Measurements from ENCODE around the gene FOXD1.
"Not testable (repeated sequence)": the region's sequence is repeated elsewhere in the genome, so short reads cannot be mapped to it uniquely, and the experiment has no call there.

FOXD1 gene

DNA sequence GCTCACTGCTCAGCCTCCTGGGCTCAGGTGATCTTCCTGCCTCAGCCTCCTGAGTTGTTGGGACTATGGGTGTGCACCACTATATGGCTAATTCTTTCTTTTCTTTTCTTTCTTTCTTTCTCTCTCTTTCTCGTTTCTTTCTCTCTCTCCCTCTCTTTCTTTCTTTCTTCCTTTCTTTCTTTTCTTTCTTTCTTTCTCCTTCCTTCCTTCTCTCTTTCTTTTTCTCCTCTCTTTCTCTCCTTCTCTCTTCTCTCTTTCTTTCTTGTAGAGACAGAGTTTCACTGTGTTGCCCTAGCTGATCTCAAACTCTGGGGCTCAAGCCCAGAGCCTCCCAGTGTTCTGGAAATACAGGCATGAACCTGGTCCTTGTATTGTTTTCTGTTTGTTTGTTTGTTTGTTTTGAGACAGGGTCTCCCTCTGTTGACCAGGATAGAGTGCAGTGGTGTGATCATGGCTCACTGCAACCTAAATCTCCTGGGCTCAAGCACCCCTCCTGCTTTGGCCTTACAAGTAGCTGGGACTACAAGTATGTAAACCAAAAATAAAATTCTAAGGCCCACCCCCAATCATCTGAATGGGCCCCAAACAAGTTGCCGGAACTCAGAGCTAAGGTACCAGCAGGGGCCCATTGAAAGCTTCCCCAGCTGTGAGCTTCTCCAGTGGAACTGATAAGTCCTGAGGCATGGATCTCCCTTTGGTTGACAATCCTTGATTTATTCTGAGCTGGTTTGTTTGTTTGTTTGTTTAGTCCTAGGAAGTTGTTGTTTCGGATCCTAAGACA is 37.7 kb upstream of the FOXD1 start:
- Histone ChIP-seq H3K4me1 (ENCODE audit: control insufficient read depth, insufficient read depth, low read length, poor library complexity, severe bottlenecking) (peaks cover 17% of the 10 kb centered on the region), H3K27ac (ENCODE audit: low read depth, low read length, severe bottlenecking) (no peak overlapping the region), H3K9me3 (ENCODE audit: control insufficient read depth, low read length) (no peaks in the 10 kb centered on the region), H3K36me3 (ENCODE audit: control insufficient read depth, insufficient read depth, low read length) (no peaks in the 10 kb centered on the region), H3K4me3 (ENCODE audit: extremely low read depth, insufficient read depth, low read length, poor library complexity, severe bottlenecking) (no peak overlapping the region)
- WGBS, 2 experiments (ENCODE audit: insufficient coverage in 2 of 2), result 75 to 81% methylated on average over 2 of the region's 3 CpGs

DNA sequence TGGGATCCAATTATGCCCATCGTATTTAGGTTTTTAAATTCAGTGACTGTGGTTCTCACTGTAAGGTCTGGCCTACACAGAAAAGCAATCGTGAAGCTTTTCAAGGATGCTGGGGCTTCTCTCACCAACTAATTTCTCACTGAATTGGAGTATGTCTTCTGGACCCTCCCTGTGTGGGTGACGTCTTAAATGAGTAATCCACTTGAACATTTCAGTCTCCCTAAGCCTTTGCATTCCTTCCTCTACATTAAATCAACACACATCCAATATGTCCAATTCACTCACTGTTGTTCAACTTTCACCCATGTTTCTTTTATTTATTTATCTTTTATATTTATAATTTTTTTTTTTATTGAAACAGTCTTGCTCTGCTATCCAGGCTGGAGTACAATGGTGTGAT is 37.1 kb upstream of the FOXD1 start:
- H3K27ac ChIP-seq (ENCODE audit: low read depth, low read length, severe bottlenecking), result no peak overlapping the region
- WGBS, 2 experiments (ENCODE audit: insufficient coverage in 2 of 2), result 92 to 100% methylated on average over 1 to 2 of the region's 3 CpGs
- H3K36me3 ChIP-seq (ENCODE audit: control insufficient read depth, insufficient read depth, low read length), result no peaks in the 10 kb centered on the region
- H3K9me3 ChIP-seq (ENCODE audit: control insufficient read depth, low read length), result no peaks in the 10 kb centered on the region
- H3K4me3 ChIP-seq (ENCODE audit: extremely low read depth, insufficient read depth, low read length, poor library complexity, severe bottlenecking), result no peak overlapping the region
- peaks cover 17% of the 10 kb centered on the region for H3K4me1 ChIP-seq (ENCODE audit: control insufficient read depth, insufficient read depth, low read length, poor library complexity, severe bottlenecking)

DNA sequence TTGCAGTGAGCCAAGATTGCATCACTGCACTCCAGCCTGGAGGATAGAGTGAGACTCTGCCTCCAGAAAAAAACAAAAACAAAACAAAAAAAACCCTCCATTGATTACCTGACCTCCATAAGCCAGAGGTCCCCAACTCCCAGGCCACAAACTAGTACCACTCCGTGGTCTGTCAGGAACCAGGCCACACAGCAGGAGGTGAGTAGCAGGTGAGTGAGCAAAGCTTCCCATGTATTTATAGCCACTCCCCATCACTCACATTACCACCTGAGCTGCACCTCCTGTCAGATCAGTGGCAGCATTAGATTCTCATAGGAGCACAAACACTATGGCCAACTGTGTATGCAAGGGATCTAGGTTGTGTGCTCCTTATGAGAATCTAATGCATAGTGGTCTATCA is 35.9 kb upstream of the FOXD1 start:
- H3K4me1 ChIP-seq (ENCODE audit: control insufficient read depth, insufficient read depth, low read length, poor library complexity, severe bottlenecking), result peaks cover 17% of the 10 kb centered on the region
- H3K27ac ChIP-seq (ENCODE audit: low read depth, low read length, severe bottlenecking), result no peak overlapping the region
- 60% methylated on average over 1 of the region's 1 CpG; no CpG with 5 or more reads in 1 of the 2 experiments for whole genome bisulfite sequencing, 2 experiments (ENCODE audit: insufficient coverage in 2 of 2)
- H3K4me3 ChIP-seq (ENCODE audit: extremely low read depth, insufficient read depth, low read length, poor library complexity, severe bottlenecking), result no peak overlapping the region
- H3K9me3 ChIP-seq (ENCODE audit: control insufficient read depth, low read length), result no peaks in the 10 kb centered on the region
- no peaks in the 10 kb centered on the region for H3K36me3 ChIP-seq (ENCODE audit: control insufficient read depth, insufficient read depth, low read length)

DNA sequence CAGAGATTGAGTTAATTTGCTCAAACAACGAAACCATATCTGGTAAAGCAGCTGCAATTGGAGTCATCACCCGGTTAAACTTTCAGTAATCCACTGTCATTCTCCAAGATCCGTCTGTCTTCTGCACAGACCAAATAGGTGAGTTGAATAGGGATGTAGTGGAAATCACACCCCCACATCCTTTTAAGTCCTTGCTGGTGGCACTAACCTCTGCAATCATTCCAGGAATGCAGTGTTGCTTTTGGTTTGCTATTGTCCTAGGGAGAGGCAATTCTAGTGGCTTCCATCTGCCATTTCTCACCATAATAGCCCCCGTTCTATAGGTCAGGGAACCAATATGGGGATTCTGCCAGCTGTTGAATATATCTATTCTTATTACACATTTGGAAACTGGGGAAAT is 35.1 kb upstream of the FOXD1 start:
- 80 to 86% methylated on average over 1 of the region's 4 CpGs for WGBS, 2 experiments (ENCODE audit: insufficient coverage in 2 of 2)
- H3K9me3 ChIP-seq (ENCODE audit: control insufficient read depth, low read length), result no peaks in the 10 kb centered on the region
- H3K27ac ChIP-seq (ENCODE audit: low read depth, low read length, severe bottlenecking), result no peak overlapping the region
- H3K4me3 ChIP-seq (ENCODE audit: extremely low read depth, insufficient read depth, low read length, poor library complexity, severe bottlenecking), result no peak overlapping the region
- H3K36me3 ChIP-seq (ENCODE audit: control insufficient read depth, insufficient read depth, low read length), result no peaks in the 10 kb centered on the region
- H3K4me1 ChIP-seq (ENCODE audit: control insufficient read depth, insufficient read depth, low read length, poor library complexity, severe bottlenecking), result peaks cover 17% of the 10 kb centered on the region

DNA sequence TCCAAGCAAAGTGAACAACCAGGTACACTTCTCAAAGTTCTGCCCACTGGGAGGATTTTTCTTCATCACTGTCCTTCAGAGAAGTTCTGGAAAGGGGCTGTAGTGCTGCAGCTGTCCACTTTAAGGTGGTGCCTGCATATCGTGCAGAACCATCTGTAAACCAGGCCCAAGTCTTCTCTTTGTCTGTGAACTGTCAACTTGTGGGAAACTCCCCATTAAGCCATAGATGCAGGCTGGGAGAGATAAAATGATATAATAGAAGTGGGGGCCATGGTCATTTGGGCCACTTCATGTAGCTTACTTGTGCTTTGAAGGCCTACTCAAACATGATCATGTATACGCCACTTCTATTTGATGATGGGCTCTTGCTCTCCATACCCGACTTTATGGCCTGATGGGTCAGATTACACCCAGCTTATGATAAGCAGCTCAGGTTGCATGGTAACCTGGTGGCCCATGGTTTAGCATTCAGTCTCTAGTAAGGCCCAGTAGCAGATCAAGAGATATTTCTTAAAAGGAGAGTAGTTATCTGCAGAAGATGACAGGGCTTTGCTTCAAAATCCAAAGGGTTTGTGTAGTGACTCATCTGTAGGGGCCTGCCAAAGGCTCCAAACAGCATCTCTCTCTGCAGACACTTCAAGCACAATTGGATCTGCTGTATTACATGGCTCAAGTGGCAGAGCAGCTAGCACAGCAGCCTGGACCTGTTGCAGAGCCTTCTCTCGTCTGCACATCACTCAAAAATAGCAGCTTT is 34.0 kb upstream of the FOXD1 start:
- no peak overlapping the region for H3K4me3 ChIP-seq (ENCODE audit: extremely low read depth, insufficient read depth, low read length, poor library complexity, severe bottlenecking)
- H3K4me1 ChIP-seq (ENCODE audit: control insufficient read depth, insufficient read depth, low read length, poor library complexity, severe bottlenecking), result peaks cover 17% of the 10 kb centered on the region
- H3K36me3 ChIP-seq (ENCODE audit: control insufficient read depth, insufficient read depth, low read length), result no peaks in the 10 kb centered on the region
- 79 to 89% methylated on average over 3 to 4 of the region's 4 CpGs for WGBS, 2 experiments (ENCODE audit: insufficient coverage in 2 of 2)
- no peak overlapping the region for H3K27ac ChIP-seq (ENCODE audit: low read depth, low read length, severe bottlenecking)
- no peaks in the 10 kb centered on the region for H3K9me3 ChIP-seq (ENCODE audit: control insufficient read depth, low read length)

DNA sequence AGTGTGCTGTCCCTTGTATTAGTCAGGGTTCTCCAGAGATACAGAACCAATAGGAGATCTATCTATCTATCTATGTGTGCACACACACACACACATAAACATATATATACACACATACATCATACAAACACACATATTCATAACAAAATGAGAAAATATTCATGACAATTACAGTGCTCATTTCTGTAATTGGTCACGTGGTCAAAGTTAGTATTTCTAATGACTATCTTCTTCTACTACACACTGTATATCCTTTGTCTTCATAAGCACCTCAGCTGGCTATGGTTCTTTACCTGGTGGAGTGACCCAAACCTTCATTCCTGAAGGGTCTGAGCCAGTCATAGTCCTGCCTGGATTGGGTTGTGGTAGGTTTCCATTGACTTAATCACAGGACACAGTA is 31.9 kb upstream of the FOXD1 start:
- no peak overlapping the region for H3K27ac ChIP-seq (ENCODE audit: low read depth, low read length, severe bottlenecking)
- H3K9me3 ChIP-seq (ENCODE audit: control insufficient read depth, low read length), result no peaks in the 10 kb centered on the region
- no peaks in the 10 kb centered on the region for H3K36me3 ChIP-seq (ENCODE audit: control insufficient read depth, insufficient read depth, low read length)
- H3K4me3 ChIP-seq (ENCODE audit: extremely low read depth, insufficient read depth, low read length, poor library complexity, severe bottlenecking), result no peak overlapping the region
- peaks cover 13% of the 10 kb centered on the region for H3K4me1 ChIP-seq (ENCODE audit: control insufficient read depth, insufficient read depth, low read length, poor library complexity, severe bottlenecking)
- 100% methylated on average over 1 of the region's 1 CpG; no CpG with 5 or more reads in 1 of the 2 experiments for WGBS, 2 experiments (ENCODE audit: insufficient coverage in 2 of 2)

DNA sequence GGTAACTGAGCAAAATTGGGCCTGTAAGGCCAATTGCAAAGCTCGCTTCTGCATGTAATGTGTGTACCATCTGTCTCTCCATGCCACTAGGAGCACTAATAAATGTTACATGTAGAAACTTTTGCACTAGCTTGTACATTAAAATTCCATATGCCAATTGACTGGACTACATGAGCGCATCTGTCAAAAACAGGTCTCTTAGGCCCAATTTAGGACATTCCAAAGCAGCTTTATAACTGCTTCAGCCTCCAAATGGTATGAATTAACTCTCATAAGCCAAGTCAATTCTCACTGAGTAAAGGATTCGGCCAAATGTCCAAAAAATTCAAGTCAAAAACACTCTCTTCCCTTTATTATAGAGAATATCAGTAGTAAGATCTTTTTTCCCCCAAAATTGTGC is 23.5 kb upstream of the FOXD1 start:
- WGBS, 2 experiments (ENCODE audit: insufficient coverage in 2 of 2), result 75 to 82% methylated on average over 2 of the region's 3 CpGs
- Histone ChIP-seq H3K27ac (ENCODE audit: low read depth, low read length, severe bottlenecking) (no peak overlapping the region), H3K9me3 (ENCODE audit: control insufficient read depth, low read length) (no peaks in the 10 kb centered on the region), H3K4me1 (ENCODE audit: control insufficient read depth, insufficient read depth, low read length, poor library complexity, severe bottlenecking) (no peaks in the 10 kb centered on the region), H3K4me3 (ENCODE audit: extremely low read depth, insufficient read depth, low read length, poor library complexity, severe bottlenecking) (no peak overlapping the region), H3K36me3 (ENCODE audit: control insufficient read depth, insufficient read depth, low read length) (no peaks in the 10 kb centered on the region)

DNA sequence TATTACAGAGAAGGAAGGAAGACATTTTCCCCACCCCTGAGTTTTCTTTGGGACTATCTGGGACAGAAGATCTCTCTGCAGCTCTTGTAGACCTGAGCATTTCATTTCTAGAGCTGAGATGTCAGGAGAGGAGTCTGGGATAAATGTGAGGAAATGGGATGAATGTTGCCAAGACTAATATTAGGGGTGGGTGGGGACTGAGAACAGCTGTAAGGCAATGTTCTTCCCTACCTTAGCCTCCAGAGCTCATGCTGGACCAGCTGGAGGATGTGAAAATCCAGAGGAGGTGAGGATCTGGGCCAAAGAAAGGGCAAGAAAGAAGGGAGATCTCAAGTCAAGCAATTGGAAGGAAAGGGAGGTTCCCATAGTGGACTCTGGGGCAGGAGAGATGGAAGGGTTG is 23.1 kb upstream of the FOXD1 start:
- Histone ChIP-seq H3K9me3 (ENCODE audit: control insufficient read depth, low read length) (no peaks in the 10 kb centered on the region), H3K27ac (ENCODE audit: low read depth, low read length, severe bottlenecking) (no peak overlapping the region)

DNA sequence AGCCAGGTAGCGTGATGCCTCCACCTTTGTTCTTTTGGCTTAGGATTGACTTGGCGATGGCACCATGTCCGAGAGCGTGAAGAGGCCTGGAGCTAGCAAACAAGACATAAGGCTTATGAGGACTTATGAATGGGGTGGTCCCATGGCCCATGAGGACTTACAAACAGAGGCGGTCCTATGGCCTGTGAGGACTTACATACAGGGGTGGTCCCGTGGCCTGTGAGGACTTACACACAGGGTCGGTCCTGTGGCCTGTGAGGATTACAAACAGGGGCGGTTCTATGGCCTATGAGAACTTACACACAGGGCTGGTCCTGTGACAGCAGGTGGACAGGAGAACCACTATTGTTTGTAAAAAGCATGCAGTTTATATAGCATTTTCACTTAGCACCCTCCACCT is 21.3 kb upstream of the FOXD1 start:
- Histone ChIP-seq H3K4me3 (ENCODE audit: extremely low read depth, insufficient read depth, low read length, poor library complexity, severe bottlenecking) (no peak overlapping the region), H3K27ac (ENCODE audit: low read depth, low read length, severe bottlenecking) (no peak overlapping the region), H3K36me3 (ENCODE audit: control insufficient read depth, insufficient read depth, low read length) (no peaks in the 10 kb centered on the region), H3K9me3 (ENCODE audit: control insufficient read depth, low read length) (no peaks in the 10 kb centered on the region), H3K4me1 (ENCODE audit: control insufficient read depth, insufficient read depth, low read length, poor library complexity, severe bottlenecking) (no peaks in the 10 kb centered on the region)
- WGBS, 2 experiments (ENCODE audit: insufficient coverage in 2 of 2), result 92 to 98% methylated on average over 6 to 8 of the region's 8 CpGs

More for the DNA sequence above, 23.1 kb upstream of the FOXD1 start:
- H3K4me3 ChIP-seq (ENCODE audit: extremely low read depth, insufficient read depth, low read length, poor library complexity, severe bottlenecking), result no peak overlapping the region
- no peaks in the 10 kb centered on the region for H3K36me3 ChIP-seq (ENCODE audit: control insufficient read depth, insufficient read depth, low read length)
- no peaks in the 10 kb centered on the region for H3K4me1 ChIP-seq (ENCODE audit: control insufficient read depth, insufficient read depth, low read length, poor library complexity, severe bottlenecking)

DNA sequence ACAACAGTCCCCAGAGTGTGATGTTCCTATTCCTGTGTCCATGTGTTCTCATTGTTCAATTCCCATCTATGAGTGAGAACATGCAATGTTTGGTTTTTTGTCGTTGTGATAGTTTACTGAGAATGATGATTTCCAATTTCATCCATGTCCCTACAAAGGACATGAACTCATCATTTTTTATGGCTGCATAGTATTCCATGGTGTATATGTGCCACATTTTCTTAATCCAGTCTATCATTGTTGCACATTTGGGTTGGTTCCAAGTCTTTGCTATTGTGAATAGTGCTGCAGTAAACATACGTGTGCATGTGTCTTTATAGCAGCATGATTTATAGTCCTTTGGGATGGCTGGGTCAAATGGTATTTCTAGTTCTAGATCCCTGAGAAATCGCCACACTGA is 20.1 kb upstream of the FOXD1 start:
- not testable (repeated sequence) for H3K9me3 ChIP-seq (ENCODE audit: control insufficient read depth, low read length)

More for the DNA sequence above, 20.1 kb upstream of the FOXD1 start:
- H3K4me3 ChIP-seq (ENCODE audit: extremely low read depth, insufficient read depth, low read length, poor library complexity, severe bottlenecking); H3K27ac ChIP-seq (ENCODE audit: low read depth, low read length, severe bottlenecking); H3K36me3 ChIP-seq (ENCODE audit: control insufficient read depth, insufficient read depth, low read length); H3K4me1 ChIP-seq (ENCODE audit: control insufficient read depth, insufficient read depth, low read length, poor library complexity, severe bottlenecking): not testable (repeated sequence)
- 71% methylated on average over 1 of the region's 3 CpGs; no CpG with 5 or more reads in 1 of the 2 experiments for WGBS, 2 experiments (ENCODE audit: insufficient coverage in 2 of 2)
